GM19452 (cell line): ENCODE measurements around the gene MYO10.
"Not testable (repeated sequence)": the region's sequence is repeated elsewhere in the genome, so short reads cannot be mapped to it uniquely, and the experiment has no call there.

Experiments used
- ATAC-seq: cut with Tn5 transposase; IDR thresholded peaks from one replicate; pipeline ENCODE4 v1.9.1; 2021; ENCODE audit not compliant: unreplicated experiment

Gene MYO10

DNA sequence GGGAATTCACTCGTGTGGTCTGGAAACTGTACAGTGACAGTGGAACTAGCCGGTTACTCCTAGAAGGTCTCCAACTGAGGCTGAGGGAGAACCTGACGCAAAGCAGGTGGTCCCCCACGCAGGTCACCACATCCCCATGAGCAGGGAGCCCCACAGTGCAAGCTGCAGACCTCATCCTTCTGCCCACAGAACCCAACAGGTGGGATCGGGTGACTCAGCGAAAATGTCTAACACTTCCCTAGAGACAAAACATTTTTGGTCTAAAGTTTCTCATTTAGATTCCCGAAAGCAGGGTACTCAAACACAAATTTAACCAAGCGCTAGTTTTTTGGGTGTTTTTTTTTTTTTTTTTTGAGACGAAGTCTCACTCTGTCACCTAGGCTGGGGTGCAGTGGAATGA lies 256.9 kb downstream of the MYO10 start:
- no peak for ATAC-seq

DNA sequence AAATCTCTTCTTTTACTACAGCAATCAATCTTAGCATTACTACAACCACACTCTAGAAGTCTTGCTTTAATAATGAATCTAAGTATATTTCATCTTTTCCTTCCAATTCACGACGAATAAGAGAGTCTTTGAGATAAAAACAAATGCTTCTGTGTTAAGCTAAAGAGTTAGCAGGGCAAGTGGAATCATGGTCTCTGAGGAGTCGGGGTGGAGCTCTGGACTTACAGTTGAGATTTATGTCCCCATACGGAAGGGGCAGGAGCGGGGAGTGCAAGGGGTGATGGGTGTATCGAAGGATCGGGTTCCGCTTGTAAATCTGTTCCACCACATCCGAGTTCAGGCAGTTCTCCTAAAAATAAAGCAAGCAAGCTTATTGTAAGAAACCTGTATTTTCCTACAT lies 260.3 kb downstream of the MYO10 start:
- ATAC-seq: no peak

DNA sequence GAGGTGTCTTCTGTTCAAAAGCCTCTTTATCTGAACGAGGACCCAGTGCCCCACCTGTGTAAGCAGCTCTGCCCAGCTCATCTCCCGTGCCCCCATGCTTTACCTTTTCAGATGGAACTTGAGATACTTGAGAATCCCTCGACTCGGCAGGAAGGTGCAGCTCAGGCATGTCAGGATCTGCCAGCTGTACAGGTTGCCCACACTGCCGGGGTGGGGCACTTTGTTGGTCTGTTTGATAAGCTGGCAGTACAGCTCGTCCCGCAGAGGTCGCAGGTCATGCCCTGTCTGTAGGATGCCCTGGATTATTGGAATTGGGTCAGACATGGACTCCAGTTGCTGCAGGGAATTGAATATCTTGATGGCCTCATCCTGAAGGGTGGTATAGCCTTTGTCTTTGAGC lies 261.3 kb downstream of the MYO10 start:
- no peak for ATAC-seq

DNA sequence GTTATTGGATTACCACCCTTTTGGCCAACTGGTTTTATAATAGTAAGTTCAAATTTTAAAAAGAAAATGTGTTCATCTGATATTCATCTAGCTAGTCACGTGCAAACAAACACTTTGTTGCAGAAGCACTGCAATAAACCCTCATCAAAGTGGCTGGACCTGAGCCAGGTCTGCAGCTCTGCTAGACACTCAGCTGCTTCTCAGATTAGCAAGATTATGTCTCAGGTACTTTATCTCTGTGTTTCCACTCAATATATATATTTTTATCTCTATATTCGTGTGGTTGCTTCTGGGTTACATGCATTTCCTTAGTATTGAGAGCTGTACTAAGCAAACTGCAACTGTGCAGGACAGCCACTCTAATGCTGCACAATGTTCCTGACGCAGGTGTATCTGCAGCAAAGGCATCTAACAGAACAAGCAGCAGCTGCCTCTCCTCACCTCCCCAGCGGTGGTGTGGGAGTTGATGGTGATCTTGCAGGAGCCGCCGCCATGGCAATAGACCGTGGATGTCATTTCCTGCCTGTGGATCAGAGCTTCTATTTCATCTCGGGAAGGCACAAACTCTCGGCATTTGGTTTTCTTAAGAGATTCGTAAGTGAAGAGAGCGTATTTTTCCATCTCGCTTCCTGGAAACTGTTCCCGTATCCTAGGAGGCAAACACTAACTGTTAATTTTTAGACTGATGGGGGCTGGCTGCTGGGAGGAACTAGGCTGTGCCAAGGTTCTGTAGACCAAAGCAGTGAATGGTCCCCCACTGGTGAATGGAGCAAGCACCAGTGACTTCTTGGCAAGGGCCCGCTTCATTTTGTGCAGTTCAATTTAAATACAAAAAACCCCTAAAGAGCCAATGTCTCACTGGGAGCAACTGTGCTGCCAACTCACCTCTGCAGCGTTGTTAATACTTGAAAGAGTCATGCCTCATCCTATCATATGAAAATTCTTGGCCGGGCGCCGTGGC lies 262.6 kb downstream of the MYO10 start:
- no peak for ATAC-seq

DNA sequence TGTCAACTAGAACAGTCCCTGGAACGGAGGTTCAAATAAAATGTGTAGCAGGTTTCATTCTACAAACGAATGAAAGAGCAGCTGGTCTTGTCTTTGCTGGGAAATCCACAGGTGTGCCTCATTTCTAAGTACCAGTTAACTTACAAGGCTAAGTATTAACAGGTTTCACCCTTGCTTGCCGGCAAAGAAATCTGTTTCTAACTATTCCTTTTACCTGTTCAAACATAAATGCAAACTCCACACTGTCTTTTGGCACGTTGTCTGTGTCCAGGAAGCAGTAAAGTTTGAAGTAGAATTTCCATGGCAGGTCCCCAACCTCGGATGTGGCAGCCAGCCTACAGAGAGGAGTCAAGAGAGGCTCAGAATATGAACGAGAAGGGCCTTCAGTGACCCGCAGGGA lies 264.9 kb downstream of the MYO10 start:
- ATAC-seq: no peak

DNA sequence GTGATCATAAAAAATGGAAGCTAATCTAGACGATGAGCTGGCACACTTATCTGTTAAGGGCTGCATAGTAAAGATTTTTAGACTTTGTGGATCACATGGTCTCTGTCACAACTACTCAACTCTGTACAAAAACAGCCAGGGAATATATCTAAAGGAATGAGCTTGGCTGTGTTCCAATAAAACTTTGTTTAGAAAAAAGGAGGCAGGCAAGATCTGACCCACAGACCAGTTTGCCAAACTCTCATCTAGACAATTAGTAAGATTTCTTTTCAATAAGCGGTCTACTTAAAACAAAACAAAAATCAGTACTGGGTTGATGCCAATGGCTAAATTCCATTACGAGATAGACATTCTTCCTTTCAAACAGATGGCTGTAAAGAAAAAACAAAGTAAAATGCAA lies 266.3 kb downstream of the MYO10 start:
- no peak for ATAC-seq

DNA sequence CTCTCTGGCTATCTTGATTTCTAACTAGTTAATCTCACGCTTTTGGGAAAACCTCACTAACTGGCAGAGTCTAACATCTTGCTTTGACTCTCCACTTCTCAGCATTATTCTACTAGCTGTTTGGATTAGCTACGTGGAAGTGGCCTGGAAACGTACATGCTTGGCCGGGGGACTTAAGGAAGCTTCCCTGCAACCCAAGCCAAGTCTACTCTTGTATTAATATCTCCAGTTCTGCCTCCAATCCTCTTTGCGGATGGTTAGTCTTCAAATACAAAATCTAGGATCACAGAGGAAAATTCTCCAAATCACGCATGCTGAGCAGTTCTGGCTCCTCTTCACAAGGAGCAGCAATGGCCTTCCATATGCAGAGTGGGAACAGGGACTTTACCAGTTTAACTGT lies 267.5 kb downstream of the MYO10 start:
- ATAC-seq: no peak

DNA sequence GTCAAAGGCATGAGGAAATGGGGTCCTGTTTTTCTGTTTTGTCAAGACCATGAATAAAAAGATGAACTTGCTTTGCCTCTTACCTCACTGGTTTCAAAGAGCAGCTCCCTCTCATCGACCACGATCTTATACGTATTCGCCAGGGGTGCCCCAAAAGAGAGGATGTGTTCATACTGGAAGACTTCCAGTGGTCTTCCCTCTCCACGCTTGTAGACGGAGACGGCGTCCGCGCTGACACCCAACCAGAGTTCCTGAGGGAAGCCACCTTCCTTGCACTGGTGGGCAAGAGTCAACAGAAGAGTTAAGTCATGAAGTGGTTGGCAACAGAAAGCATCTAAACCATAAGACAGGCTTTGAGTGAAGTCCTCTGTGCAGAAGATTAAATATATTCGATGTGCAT lies 267.9 kb downstream of the MYO10 start:
- ATAC-seq: no peak

DNA sequence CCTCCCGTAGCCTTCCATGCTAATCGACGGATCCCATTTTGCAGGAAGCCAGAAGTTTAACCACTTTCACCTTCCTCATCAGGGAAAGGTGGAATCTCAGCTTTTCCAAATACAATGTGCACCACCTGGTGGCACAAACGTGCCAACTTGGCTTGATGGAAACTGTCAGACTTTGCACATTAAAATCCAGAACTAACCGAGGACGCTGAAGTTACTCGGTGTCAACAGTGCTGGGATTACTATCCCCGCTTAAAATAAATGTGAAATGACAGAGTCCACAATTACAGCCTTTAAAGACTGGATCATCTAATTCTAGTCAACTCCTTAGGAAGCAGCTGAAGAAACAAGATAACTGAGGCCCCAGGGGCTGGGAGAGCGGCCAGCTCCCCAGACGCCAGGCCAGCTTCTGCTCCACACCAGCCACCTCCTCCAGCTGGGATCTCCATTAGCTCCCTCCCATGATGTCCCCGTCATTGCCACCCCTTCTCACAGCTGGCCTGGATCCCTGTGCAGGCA lies 269.1 kb downstream of the MYO10 start:
- no peak for ATAC-seq

DNA sequence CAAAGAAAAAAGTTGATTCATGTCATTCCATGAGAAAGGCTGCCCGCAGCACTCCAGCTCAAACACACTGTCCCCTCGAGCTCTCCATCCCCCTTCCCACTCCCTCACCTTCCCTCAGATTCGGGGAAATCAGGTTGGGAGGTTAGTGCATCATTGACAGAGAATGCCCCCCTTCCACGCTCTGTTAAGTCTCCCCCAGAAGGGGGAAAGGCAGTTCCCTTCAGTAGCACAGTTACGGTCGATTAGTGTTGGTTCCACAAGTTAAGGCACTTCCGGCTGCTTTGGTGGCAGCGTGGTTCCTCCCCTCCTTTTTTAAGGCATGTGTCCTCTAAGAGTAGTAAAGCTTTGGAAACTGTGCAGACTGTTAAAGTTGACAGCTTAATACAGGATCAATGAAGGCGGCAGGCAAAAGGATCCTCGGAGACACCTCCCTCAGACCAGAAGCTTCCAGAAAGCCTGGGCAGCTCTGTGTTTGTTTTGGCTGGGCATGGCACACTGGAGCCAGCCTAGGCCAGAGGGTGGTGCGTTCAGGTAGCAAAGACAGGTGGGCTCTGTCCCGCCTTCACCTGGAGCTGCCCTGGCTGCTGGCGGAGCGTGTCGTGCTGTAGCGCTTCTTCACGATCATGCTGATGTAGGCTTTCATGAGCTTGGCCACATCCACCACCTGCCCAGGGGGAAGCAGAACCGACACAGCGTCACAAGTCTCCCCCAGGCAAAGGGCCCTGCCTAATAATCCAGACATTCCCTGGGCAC lies 269.8 kb downstream of the MYO10 start:
- no peak for ATAC-seq

DNA sequence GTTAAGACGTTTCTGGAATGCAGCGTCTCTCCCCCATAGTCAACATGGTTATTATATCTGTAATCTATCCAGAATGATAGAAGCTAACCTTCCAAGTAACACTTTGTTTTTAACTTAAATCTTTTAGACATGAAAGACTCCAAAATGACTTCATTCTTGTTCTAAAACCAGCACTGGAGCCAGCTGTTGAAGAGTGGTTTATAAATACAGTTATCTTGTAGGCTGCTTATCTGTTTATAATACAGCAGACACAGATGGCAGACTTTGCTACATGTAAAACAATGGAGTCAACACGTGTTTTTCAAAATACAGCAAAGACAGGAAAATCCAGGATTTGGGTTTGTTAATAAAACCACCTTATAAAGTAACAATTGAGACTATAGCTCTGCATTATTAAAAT lies 270.5 kb downstream of the MYO10 start:
- ATAC-seq: no peak

DNA sequence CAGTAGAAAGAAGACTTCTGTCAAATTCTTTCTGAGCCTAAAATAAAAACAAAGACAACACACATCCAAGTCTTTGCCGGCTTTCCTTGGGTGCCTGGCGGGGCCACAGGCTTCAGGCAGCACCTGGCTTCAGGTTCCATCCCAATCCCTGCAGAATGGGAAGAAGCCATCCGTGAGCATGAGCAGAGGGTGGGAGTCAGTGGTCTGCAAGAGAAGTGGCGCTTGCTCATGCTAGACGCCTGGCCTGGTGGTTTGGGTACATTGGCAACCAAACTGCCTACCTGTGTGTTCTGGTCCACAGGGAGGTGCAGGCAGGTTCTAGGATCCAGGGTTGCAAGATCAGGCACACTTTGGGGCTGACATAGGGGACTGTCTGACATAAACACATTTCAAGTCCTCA lies 271.7 kb downstream of the MYO10 start:
- no peak for ATAC-seq

DNA sequence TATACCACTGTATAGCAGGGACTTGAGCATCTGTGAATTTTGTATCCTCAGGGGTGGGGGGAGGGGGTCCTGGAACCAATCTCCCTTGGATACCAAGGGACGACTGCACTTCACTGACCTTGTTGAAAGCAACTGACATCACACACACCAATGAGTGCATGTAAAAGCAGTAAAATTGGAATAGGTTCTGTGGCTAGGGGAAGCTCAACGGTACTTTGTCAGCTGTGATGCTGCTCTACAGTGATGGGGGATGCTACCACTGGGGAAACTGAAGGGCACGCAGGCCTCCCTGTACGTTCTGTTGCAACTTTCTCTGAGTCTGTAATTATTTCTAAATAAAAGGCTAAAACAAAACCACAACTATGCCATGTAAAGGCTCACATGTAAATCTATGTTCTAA lies 272.2 kb downstream of the MYO10 start:
- ATAC-seq: no peak

DNA sequence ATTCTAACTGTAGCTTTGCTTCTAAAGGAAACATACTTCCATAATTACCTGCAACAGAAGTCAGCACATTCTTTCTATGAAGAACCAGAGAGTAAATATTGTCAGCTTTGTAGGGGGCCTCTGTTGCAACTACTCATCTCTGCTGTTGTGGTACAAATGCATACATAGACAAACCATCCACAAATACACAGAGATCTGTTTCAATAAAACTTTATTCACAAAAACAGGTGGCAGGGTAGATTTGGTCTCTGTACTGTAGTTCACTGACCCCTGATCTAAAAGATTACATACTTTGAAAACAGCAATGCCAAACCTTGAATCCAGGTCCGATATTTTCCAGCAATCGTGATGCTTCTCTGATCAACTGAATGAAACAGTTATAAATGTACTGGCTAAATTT lies 274.4 kb downstream of the MYO10 start:
- no peak for ATAC-seq

DNA sequence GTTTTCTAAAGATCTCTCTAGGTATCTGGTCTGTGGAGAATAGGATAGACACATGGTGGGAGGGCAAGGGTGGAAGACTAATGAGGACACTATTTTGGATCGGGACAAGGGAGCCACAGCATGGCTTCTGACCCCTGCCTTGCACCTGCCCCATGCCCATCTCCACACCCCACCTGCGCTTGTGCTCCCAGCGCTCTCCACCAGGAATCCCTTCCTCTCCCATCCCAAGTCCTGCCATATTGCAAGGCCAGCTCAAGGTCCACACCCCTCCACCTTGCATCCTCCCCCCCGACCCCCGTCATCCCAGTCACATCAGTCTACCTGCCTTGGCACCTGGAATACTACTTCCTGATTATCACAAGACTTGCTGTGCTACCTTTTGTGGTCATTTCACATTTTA lies 275.1 kb downstream of the MYO10 start:
- ATAC-seq: no peak

DNA sequence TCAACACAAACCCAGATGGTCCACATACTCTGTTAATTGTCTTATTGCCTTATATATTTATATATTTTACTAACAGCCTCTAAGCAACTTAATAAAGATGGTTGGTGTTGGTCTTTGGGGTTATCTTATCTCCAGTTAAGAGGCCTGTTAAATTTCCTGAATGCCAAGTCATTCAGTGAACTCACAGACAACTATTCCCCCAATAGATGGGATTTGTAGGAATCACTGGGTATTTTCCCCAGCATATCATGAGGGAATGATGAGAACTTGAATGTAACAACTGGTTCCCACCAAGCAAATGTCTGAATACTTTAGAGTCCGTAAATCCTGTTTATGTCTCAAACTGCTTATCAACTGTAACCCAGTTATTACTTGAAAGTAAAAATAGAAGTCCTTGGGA lies 276.6 kb downstream of the MYO10 start:
- ATAC-seq: no peak

DNA sequence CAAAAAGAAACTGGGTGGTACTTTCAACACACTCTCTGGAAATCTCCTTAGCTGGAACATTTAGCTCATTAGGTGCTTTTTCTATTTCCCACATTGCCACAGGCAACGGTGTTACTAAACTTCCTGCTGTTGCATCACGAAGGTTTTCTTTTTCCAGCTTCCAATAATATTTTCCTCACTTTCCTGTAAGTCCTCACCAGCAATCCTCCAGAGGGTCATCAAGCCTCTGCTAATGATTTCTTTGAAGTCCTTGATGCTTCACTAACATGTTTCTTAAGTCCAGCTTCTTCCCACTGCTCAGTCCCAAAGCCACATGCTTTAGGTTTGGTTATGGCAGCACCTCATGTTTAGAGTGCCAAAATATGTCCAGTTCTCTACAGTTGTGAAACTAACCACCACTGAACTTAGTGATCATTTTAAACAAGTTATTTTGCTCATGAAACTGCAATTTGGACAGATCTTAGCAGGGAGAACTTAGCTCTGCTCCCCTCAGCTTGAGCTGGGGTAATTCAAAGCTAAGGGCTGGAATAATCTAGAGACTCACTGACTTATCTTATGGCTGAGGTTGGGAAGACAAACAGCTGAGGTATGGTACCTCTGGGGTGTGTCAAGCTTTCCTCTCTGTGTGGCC lies 279.4 kb downstream of the MYO10 start:
- no peak for ATAC-seq

DNA sequence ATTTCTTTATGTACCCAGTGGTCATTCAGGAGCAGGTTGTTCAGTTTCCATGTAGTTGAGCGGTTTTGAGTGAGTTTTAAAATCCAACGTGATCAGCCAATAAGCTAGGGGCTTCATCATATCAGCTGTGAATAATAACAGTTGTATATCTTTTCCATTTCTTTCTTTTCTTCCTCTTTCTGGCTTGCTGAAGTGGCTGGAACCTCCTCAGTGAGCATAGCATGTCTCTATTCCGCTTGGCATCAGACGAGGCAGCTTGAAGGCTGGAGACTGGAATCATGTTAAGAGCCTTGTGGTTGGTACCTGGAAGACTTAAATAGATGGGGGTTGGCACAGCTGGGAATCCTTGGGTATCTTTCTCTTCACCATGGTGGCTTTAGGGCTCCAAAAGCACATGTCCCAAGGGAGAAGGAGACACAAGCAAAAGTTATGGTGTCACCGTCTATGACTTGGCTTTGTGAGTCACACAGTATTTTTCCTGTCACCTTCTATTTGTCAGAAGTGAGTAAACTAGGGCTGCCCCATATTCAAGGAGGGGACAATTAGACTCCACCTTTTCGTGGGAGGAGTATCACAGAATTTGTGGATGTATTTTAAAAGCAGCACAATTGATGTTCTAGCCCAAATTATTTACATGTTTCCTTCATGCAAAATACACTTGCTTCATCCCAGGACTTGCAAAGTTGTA lies 281.3 kb downstream of the MYO10 start:
- ATAC-seq: no peak

DNA sequence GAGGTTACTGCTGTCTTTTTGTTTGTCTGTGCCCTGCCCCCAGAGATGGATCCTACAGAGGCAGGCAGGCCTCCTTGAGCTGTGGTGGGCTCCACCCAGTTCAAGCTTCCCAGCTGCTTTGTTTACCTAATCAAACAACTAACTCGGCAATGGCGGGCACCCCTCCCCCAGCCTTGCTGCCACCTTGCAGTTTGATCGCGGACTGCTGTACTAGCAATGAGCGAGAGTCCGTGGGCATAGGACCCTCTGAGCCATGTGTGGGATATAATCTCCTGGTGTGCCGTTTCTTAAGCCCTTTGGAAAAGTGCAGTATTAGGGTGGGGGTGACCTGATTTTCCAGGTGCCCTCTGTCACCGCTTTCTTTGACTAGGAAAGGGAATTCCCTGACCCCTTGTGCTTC lies 287.3 kb downstream of the MYO10 start:
- not testable (repeated sequence) for ATAC-seq

DNA sequence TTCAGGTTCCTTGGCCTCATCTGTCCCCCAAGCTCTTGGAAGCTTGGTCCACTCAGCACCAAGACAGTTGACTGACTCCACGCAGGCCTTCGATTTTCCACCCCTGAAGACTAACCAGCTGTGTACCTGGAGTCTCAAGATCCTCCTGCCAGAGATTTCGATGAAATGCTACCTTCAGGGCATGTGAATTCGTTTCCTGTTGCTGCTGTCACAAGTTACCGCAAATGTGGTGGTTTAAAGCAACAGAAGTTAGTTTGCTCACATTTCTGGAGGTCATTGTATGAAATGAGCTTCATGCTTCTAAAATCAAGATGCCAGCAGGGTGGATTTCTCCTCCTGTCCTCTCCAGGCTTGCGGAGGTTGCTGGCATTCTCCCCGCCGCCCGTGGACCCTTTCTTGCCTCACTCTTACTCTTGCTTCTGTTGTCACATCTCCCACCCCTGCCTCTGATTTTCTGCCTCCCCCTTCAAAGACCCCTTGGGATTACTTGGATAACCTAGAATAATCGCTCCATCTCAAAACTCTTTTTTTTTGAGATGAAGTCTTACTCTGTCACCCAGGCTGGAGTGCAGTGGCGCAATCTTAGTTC lies 291.7 kb downstream of the MYO10 start:
- no peak for ATAC-seq

DNA sequence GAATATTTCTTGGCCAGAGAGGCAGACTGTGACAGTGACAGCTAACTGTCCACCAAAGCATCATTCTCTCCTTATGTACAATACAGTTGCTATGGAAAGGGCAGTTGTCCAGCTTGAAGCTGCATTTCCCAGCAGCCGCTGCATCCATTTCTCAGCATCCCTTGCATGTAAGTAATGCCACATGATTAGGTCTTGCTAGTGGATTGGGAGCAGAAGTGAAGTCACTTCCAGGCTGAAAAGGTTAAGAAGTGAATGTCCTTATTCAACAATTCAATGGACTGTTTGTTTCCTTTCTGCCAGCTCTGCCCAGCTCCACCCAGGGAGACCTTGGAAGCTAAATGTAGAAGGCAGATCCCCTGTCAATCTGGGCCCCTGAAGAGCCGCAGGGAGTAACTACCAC lies 293.2 kb downstream of the MYO10 start:
- ATAC-seq: no peak
